HepG2 (cell line): ENCODE data around the gene PCIF1. TPM values are rescaled to one million over a fixed set of nuclear protein-coding genes. Genes with fewer than 3 reads are reported as not detected.
A peak's percentile ranks its signal among the peaks of the same experiment; 100 is the strongest.

Source experiments
- ETV5 ChIP-seq: IDR thresholded peaks from 2 replicates; pipeline ENCODE4 v1.6.1; 2018; ENCODE audit warnings: missing biosample characterization, missing genetic modification reagents, inconsistent platforms, borderline replicate concordance
- NFKB2 ChIP-seq: sonication (generic); formaldehyde crosslinking; IDR thresholded peaks from 2 replicates; pipeline ENCODE4 v1.4.0; 2020; ENCODE audit warnings: missing genetic modification reagents, borderline replicate concordance
- NR3C1 ChIP-seq: sonication (generic); formaldehyde crosslinking; IDR thresholded peaks from 2 replicates; pipeline ENCODE4 v1.4.0; 2020; ENCODE audit warnings: missing genetic modification reagents
- TCF12 ChIP-seq, 2 experiments: fragments of 450-650 bp in 1 of 2; sonication (generic) in 1 of 2; formaldehyde crosslinking in 1 of 2; IDR thresholded peaks; 2 replicates each; pipeline versions ENCODE4 v1.6.1 to v1.8.0; 2017 to 2022; ENCODE audit warnings: antibody characterized with exemption in 1 of 2, mild to moderate bottlenecking in 1 of 2, missing genetic modification reagents in 1 of 2, moderate library complexity in 1 of 2
- ZFP37 ChIP-seq: sonication (generic); formaldehyde crosslinking; IDR thresholded peaks from 2 replicates; pipeline ENCODE4 v1.4.0; 2020; ENCODE audit warnings: missing genetic modification reagents, borderline replicate concordance
- ZMYM2 ChIP-seq: sonication (generic); formaldehyde crosslinking; IDR thresholded peaks from 2 replicates; pipeline ENCODE4 v1.8.0; 2022; ENCODE audit warnings: mild to moderate bottlenecking, missing genetic modification reagents
- ZNF501 ChIP-seq: sonication (generic); formaldehyde crosslinking; IDR thresholded peaks from 2 replicates; pipeline ENCODE4 v1.5.1; 2020; ENCODE audit warnings: mild to moderate bottlenecking, moderate library complexity, missing genetic modification reagents
- polyA plus RNA-seq, 8 experiments: library from polyadenylated mRNA; depleted of rRNA in 3 of 8; stranded (reverse) in 7 of 8; unstranded in 1 of 8; fragments of >200 nt; fragmentation: Illumina TruSeq in 4 of 8; extraction: Trizol in 4 of 8; gene quantifications; 2 replicates each; pipeline versions ENCODE4 v1.2.1 to v1.2.3, GENCODE V29; 2011 to 2016; ENCODE audit warnings: low read depth in 4 of 8, missing spikeins in 1 of 8, mixed read lengths in 1 of 8; ENCODE audit not compliant: insufficient read depth in 1 of 8
- total RNA-seq, 5 experiments: library from RNA; depleted of rRNA; stranded (reverse); fragments of >200 nt; fragmentation: Illumina TruSeq; extraction: Trizol; gene quantifications; 2 replicates each; pipeline ENCODE4 v1.2.3, GENCODE V29; 2016; ENCODE audit warnings: low read depth in 1 of 5
- TF ChIP-seq, protein P1 (sequence below): sonication (generic); formaldehyde crosslinking; IDR thresholded peaks from 2 replicates; pipeline ENCODE4 v1.5.1; 2020; ENCODE audit warnings: missing genetic modification reagents, mild to moderate bottlenecking, borderline replicate concordance
- TF ChIP-seq, protein P2 (sequence below): sonication (generic); formaldehyde crosslinking; IDR thresholded peaks from 2 replicates; pipeline ENCODE4 v1.5.1; 2020; ENCODE audit warnings: missing genetic modification reagents, mild to moderate bottlenecking, borderline replicate concordance
- TF ChIP-seq, protein P3 (sequence below): sonication (generic); formaldehyde crosslinking; IDR thresholded peaks from 2 replicates; pipeline ENCODE4 v1.4.0; 2020; ENCODE audit warnings: low read depth, mild to moderate bottlenecking, missing genetic modification reagents
- TF ChIP-seq, protein P4 (sequence below), 2 experiments: fragments of 450-650 bp in 1 of 2; sonication (generic) in 1 of 2; formaldehyde crosslinking; IDR thresholded peaks; 2 replicates each; pipeline versions ENCODE4 v1.5.0 to v1.8.0; 2020 to 2022; ENCODE audit warnings: mild to moderate bottlenecking in 1 of 2, missing genetic modification reagents in 1 of 2
- TF ChIP-seq, protein P5 (sequence below): sonication (generic); formaldehyde crosslinking; IDR thresholded peaks from 2 replicates; pipeline ENCODE4 v1.5.0; 2020; ENCODE audit warnings: missing genetic modification reagents
- TF ChIP-seq, protein P6 (sequence below): sonication (generic); formaldehyde crosslinking; IDR thresholded peaks from 2 replicates; pipeline ENCODE4 v1.4.0; 2020; ENCODE audit warnings: missing genetic modification reagents

Gene PCIF1
- total and polyA plus RNA-seq, 2 of the 13 experiments (the other 11 are each of a cell fraction or from before 2014, with no cell fraction given): 20.9 to 24.4 TPM

DNA sequence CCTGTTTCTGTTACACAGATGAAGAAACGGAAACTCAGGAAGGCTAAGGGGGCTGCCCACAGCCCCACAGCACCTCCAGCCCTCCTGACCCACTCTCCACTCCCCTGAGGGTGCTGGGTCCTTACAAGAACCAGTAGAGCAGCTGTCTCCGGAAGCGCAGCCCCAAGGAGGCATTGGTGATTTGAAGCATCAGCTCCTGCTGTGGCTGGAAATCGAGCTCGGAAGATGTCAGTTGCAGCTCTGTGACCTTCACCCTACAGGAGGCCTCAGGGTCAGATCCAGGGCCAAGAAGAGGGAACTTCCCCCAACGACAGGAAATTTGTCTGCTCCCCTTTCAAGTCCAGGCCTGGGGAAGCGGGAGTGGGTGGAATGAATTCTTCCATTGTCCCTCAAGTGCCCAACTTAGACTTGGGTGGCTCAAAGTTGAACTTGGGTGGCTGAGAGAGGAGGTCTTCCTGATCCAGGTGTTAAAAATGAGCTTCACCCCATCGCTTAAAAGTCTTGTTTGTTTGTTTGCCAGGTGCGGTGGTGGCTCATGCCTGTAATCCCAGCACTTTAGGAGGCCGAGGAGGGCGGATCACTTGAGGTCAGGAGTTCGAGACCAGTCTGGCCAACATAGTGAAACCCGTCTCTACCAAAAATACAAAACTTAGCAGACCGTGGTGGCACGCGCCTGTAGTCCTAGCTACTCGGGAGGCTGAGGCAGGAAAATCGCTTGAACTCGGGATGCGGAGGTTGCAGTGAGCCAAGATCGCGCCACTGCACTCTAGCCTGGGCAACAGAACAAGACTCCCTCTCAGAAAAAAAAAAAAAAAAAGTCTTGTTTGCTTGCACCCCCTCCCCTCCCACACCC lies 24.4 kb upstream of the PCIF1 start (continued):
- TF ChIP-seq, protein P1, sequence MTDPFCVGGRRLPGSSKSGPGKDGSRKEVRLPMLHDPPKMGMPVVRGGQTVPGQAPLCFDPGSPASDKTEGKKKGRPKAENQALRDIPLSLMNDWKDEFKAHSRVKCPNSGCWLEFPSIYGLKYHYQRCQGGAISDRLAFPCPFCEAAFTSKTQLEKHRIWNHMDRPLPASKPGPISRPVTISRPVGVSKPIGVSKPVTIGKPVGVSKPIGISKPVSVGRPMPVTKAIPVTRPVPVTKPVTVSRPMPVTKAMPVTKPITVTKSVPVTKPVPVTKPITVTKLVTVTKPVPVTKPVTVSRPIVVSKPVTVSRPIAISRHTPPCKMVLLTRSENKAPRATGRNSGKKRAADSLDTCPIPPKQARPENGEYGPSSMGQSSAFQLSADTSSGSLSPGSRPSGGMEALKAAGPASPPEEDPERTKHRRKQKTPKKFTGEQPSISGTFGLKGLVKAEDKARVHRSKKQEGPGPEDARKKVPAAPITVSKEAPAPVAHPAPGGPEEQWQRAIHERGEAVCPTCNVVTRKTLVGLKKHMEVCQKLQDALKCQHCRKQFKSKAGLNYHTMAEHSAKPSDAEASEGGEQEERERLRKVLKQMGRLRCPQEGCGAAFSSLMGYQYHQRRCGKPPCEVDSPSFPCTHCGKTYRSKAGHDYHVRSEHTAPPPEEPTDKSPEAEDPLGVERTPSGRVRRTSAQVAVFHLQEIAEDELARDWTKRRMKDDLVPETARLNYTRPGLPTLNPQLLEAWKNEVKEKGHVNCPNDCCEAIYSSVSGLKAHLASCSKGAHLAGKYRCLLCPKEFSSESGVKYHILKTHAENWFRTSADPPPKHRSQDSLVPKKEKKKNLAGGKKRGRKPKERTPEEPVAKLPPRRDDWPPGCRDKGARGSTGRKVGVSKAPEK (CRISPR knock-in tag): 0 out of 2 replicates have a peak, but pooled peaks have one; percentile 70
- TF ChIP-seq, protein P2, sequence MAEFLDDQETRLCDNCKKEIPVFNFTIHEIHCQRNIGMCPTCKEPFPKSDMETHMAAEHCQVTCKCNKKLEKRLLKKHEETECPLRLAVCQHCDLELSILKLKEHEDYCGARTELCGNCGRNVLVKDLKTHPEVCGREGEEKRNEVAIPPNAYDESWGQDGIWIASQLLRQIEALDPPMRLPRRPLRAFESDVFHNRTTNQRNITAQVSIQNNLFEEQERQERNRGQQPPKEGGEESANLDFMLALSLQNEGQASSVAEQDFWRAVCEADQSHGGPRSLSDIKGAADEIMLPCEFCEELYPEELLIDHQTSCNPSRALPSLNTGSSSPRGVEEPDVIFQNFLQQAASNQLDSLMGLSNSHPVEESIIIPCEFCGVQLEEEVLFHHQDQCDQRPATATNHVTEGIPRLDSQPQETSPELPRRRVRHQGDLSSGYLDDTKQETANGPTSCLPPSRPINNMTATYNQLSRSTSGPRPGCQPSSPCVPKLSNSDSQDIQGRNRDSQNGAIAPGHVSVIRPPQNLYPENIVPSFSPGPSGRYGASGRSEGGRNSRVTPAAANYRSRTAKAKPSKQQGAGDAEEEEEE: 0 out of 2 replicates have a peak, but pooled peaks have one; percentile 14
- TF ChIP-seq, protein P3, sequence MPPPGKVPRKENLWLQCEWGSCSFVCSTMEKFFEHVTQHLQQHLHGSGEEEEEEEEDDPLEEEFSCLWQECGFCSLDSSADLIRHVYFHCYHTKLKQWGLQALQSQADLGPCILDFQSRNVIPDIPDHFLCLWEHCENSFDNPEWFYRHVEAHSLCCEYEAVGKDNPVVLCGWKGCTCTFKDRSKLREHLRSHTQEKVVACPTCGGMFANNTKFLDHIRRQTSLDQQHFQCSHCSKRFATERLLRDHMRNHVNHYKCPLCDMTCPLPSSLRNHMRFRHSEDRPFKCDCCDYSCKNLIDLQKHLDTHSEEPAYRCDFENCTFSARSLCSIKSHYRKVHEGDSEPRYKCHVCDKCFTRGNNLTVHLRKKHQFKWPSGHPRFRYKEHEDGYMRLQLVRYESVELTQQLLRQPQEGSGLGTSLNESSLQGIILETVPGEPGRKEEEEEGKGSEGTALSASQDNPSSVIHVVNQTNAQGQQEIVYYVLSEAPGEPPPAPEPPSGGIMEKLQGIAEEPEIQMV (CRISPR knock-in tag): no peak
- TF ChIP-seq TCF12 (IDR thresholded peaks at IDR 0.05) (no peak), TCF12 (CRISPR knock-in tag; IDR thresholded peaks at IDR 0.05) (peak; percentile 60; the same call in 1 of the 2 replicates), NFKB2 (CRISPR knock-in tag) (peak; percentile 11; the same call in 1 of the 2 replicates), ZFP37 (0 out of 2 replicates have a peak, but pooled peaks have one; percentile 21), NR3C1 (CRISPR knock-in tag) (no peak), ZNF501 (CRISPR knock-in tag) (peak; percentile 52; the same call in 1 of the 2 replicates), ZMYM2 (CRISPR knock-in tag) (peak; percentile 70; the same call in 1 of the 2 replicates), ETV5 (CRISPR knock-in tag) (peak; percentile 77)
- TF ChIP-seq, protein P4, sequence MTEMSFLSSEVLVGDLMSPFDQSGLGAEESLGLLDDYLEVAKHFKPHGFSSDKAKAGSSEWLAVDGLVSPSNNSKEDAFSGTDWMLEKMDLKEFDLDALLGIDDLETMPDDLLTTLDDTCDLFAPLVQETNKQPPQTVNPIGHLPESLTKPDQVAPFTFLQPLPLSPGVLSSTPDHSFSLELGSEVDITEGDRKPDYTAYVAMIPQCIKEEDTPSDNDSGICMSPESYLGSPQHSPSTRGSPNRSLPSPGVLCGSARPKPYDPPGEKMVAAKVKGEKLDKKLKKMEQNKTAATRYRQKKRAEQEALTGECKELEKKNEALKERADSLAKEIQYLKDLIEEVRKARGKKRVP (CRISPR knock-in tag; IDR thresholded peaks at IDR 0.05): no peak
- TF ChIP-seq, protein P5, sequence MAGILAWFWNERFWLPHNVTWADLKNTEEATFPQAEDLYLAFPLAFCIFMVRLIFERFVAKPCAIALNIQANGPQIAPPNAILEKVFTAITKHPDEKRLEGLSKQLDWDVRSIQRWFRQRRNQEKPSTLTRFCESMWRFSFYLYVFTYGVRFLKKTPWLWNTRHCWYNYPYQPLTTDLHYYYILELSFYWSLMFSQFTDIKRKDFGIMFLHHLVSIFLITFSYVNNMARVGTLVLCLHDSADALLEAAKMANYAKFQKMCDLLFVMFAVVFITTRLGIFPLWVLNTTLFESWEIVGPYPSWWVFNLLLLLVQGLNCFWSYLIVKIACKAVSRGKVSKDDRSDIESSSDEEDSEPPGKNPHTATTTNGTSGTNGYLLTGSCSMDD (CRISPR knock-in tag): no peak
- TF ChIP-seq, protein P6, sequence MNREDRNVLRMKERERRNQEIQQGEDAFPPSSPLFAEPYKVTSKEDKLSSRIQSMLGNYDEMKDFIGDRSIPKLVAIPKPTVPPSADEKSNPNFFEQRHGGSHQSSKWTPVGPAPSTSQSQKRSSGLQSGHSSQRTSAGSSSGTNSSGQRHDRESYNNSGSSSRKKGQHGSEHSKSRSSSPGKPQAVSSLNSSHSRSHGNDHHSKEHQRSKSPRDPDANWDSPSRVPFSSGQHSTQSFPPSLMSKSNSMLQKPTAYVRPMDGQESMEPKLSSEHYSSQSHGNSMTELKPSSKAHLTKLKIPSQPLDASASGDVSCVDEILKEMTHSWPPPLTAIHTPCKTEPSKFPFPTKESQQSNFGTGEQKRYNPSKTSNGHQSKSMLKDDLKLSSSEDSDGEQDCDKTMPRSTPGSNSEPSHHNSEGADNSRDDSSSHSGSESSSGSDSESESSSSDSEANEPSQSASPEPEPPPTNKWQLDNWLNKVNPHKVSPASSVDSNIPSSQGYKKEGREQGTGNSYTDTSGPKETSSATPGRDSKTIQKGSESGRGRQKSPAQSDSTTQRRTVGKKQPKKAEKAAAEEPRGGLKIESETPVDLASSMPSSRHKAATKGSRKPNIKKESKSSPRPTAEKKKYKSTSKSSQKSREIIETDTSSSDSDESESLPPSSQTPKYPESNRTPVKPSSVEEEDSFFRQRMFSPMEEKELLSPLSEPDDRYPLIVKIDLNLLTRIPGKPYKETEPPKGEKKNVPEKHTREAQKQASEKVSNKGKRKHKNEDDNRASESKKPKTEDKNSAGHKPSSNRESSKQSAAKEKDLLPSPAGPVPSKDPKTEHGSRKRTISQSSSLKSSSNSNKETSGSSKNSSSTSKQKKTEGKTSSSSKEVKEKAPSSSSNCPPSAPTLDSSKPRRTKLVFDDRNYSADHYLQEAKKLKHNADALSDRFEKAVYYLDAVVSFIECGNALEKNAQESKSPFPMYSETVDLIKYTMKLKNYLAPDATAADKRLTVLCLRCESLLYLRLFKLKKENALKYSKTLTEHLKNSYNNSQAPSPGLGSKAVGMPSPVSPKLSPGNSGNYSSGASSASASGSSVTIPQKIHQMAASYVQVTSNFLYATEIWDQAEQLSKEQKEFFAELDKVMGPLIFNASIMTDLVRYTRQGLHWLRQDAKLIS (CRISPR knock-in tag): no peak
